Smooth muscle cell (in vitro differentiated cells): ENCODE measurements around the gene TMEM39B. TPM values are rescaled to one million over a fixed set of nuclear protein-coding genes. Genes with fewer than 3 reads are reported as not detected.
"Not testable (repeated sequence)": the region's sequence is repeated elsewhere in the genome, so short reads cannot be mapped to it uniquely, and the experiment has no call there.

Experiments
- DNase-seq: peaks from one replicate; lab custom pipeline; 2025; ENCODE audit not compliant: unreplicated experiment; lab: John Stamatoyannopoulos, UW
- H2AFZ ChIP-seq: fragments of 200-600 bp; sonication (generic); 2 replicates; pipeline ENCODE4 v1.6.0; 2016; ENCODE audit warnings: antibody characterized with exemption, low read depth, mild to moderate bottlenecking
- H3F3A ChIP-seq: fragments of 200-600 bp; sonication (generic); 2 replicates; pipeline ENCODE4 v1.6.0; 2017; ENCODE audit warnings: antibody characterized with exemption, low read depth
- H3K27ac ChIP-seq: fragments of 200-600 bp; sonication (generic); 2 replicates; pipeline ENCODE4 v1.5.1; 2016; ENCODE audit warnings: low read depth, mild to moderate bottlenecking
- H3K27me3 ChIP-seq: fragments of 200-600 bp; sonication (generic); 2 replicates; pipeline ENCODE4 v1.6.1; 2016; ENCODE audit warnings: low read depth, mild to moderate bottlenecking
- H3K36me3 ChIP-seq: fragments of 200-600 bp; sonication (generic); 2 replicates; pipeline ENCODE4 v1.5.1; 2016; ENCODE audit warnings: low read depth
- H3K4me1 ChIP-seq: fragments of 200-600 bp; sonication (generic); 2 replicates; pipeline ENCODE4 v1.5.1; 2016; ENCODE audit warnings: low read depth
- H3K4me2 ChIP-seq: fragments of 200-600 bp; sonication (generic); 2 replicates; pipeline ENCODE4 v1.6.0; 2016; ENCODE audit warnings: mild to moderate bottlenecking
- H3K4me3 ChIP-seq: fragments of 200-600 bp; sonication (generic); 2 replicates; pipeline ENCODE4 v1.5.1; 2016; ENCODE audit warnings: mild to moderate bottlenecking
- H3K79me2 ChIP-seq: fragments of 200-600 bp; sonication (generic); 2 replicates; pipeline ENCODE4 v1.6.0; 2016; ENCODE audit warnings: low read depth, mild to moderate bottlenecking
- H3K9ac ChIP-seq: fragments of 200-600 bp; sonication (generic); 2 replicates; pipeline ENCODE4 v1.6.0; 2016; ENCODE audit warnings: low read depth
- H3K9me3 ChIP-seq: fragments of 200-600 bp; sonication (generic); replicated peaks from 2 replicates; pipeline ENCODE4 v1.5.1; 2016; ENCODE audit warnings: low read depth
- H4K20me1 ChIP-seq: fragments of 200-600 bp; sonication (generic); 2 replicates; pipeline ENCODE4 v1.6.0; 2016; ENCODE audit warnings: low read depth
- WGBS: methylation state at CpG from one replicate; pipeline ENCODE4 v1.1.7; 2016; ENCODE audit warnings: low lambda C conversion rate; 5-methylcytosine and 5-hydroxymethylcytosine counted together
- polyA plus RNA-seq: library from polyadenylated mRNA; unstranded; fragments of >200 nt; fragmentation: Nextera tagmentation; extraction: Ambion mirVana; gene quantifications from 2 replicates; pipeline ENCODE4 v1.2.1, GENCODE V29; 2016
- total RNA-seq: library from RNA; depleted of rRNA; stranded (reverse); fragments of >200 nt; gene quantifications from 2 replicates; pipeline ENCODE4 v1.2.3, GENCODE V29; 2014
- TF ChIP-seq, protein P1 (sequence below): fragments of 200-600 bp; sonication (generic); IDR thresholded peaks from 2 replicates; pipeline ENCODE4 v1.5.1; 2017; ENCODE audit warnings: borderline replicate concordance, mild to moderate bottlenecking, antibody characterized with exemption; ENCODE audit not compliant: insufficient read depth, poor library complexity, severe bottlenecking

Gene TMEM39B
- total and polyA plus RNA-seq, 2 experiments from 2014 or later, result 7.5 to 9.4 TPM

DNA sequence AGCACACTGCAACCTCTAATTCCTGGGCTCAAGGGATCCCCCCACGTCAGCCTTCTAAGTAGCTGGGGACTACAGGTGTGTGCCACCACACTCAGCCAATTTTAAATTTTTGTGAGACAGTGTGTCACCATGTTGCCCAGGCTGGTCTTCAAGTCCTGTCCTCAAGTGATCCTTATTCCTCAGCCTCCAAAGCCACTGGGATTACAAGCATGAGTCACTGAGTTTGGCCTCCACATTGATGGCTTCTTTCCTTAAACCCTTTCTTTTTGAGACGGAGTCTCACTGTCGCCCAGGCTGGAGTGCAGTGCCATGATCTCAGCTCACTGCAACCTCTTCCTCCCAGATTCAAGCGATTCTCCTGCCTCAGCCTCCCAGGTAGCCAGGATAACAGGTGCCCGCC, 42.8 kb downstream of the TMEM39B start:
- H3K27ac ChIP-seq, result no peak overlapping the region
- no peaks in the 10 kb centered on the region for H3K4me1 ChIP-seq
- no peaks in the 10 kb centered on the region for H3K27me3 ChIP-seq
- H3K36me3 ChIP-seq, result no peaks in the 10 kb centered on the region
- H3K4me2 ChIP-seq, result no peak overlapping the region
- H3K9ac ChIP-seq, result no peak overlapping the region
- H3K4me3 ChIP-seq, result no peak overlapping the region
- peaks cover 100% of the 10 kb centered on the region for H3K79me2 ChIP-seq
- WGBS, result 74% methylated on average over 5 of the region's 5 CpGs
- H2AFZ ChIP-seq, result no peak overlapping the region
- H4K20me1 ChIP-seq, result peaks cover 97% of the 10 kb centered on the region
- no peaks in the 10 kb centered on the region for H3F3A ChIP-seq
- TF ChIP-seq, protein P1, sequence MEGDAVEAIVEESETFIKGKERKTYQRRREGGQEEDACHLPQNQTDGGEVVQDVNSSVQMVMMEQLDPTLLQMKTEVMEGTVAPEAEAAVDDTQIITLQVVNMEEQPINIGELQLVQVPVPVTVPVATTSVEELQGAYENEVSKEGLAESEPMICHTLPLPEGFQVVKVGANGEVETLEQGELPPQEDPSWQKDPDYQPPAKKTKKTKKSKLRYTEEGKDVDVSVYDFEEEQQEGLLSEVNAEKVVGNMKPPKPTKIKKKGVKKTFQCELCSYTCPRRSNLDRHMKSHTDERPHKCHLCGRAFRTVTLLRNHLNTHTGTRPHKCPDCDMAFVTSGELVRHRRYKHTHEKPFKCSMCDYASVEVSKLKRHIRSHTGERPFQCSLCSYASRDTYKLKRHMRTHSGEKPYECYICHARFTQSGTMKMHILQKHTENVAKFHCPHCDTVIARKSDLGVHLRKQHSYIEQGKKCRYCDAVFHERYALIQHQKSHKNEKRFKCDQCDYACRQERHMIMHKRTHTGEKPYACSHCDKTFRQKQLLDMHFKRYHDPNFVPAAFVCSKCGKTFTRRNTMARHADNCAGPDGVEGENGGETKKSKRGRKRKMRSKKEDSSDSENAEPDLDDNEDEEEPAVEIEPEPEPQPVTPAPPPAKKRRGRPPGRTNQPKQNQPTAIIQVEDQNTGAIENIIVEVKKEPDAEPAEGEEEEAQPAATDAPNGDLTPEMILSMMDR, result no peak
- DNase-seq, result no peak
- no peaks in the 10 kb centered on the region for H3K9me3 ChIP-seq

DNA sequence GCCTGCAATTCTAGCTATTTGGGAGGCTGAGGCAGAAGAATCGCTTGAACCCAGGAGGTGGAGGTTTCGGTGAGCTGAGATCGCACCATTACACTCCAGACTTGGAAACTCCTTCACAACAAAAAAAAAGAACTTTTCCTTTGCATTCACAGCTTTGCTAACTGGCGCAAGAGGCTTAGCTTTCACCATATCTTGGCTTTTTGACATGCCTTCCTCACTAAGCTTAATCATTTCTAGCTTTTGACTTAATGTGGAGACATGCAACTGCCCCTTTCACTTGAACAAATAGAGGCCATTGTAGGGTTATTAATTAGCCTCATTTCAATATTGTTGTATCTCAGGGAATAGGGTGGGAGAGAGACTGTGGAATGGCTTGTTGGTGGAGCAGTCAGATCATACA, 43.8 kb downstream of the TMEM39B start:
- peaks cover 100% of the 10 kb centered on the region for H3K79me2 ChIP-seq
- peak overlapping the region; percentile 35 for H3K4me2 ChIP-seq
- peak overlapping the region; percentile 45 for H3K27ac ChIP-seq
- no peaks in the 10 kb centered on the region for H3F3A ChIP-seq
- TF ChIP-seq, protein P1, result no peak
- no peaks in the 10 kb centered on the region for H3K36me3 ChIP-seq
- peaks cover 97% of the 10 kb centered on the region for H4K20me1 ChIP-seq
- DNase-seq, result no peak
- H3K4me3 ChIP-seq, result no peak overlapping the region
- no peak overlapping the region for H2AFZ ChIP-seq
- WGBS, result 95% methylated on average over 4 of the region's 4 CpGs
- no peaks in the 10 kb centered on the region for H3K4me1 ChIP-seq
- H3K9me3 ChIP-seq, result no peaks in the 10 kb centered on the region
- H3K27me3 ChIP-seq, result no peaks in the 10 kb centered on the region
- H3K9ac ChIP-seq, result no peak overlapping the region

DNA sequence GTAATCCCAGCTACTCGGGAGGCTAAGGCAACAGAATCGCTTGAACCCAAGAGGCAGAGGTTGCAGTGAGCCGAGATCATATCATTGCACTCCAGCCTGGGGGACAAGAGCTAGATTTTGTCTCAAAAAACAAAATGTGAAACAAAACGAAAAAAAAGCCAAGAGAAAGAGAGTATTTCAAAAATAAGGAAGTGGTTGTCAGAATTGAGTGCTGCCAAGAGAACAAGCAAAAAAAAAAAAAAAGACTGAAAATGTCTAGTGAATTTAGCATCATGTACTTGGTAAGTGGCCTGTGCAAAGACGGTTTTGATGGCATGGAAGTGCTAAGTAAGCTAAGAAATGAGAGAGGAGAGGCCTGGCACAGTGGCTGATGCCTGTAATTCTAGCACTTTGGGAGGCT, 49.4 kb downstream of the TMEM39B start:
- Histone ChIP-seq H3K27ac (peak overlapping the region; percentile 52), H3K9me3 (no peaks in the 10 kb centered on the region), H3K9ac (no peak overlapping the region), H3K27me3 (no peaks in the 10 kb centered on the region), H3K36me3 (no peaks in the 10 kb centered on the region), H3K4me2 (no peak overlapping the region), H4K20me1 (peaks cover 97% of the 10 kb centered on the region), H2AFZ (no peak overlapping the region), H3K79me2 (peaks cover 100% of the 10 kb centered on the region), H3K4me3 (no peak overlapping the region), H3K4me1 (peaks cover 5% of the 10 kb centered on the region), H3F3A (no peaks in the 10 kb centered on the region)
- WGBS, result 91% methylated on average over 5 of the region's 5 CpGs
- TF ChIP-seq, protein P1, result no peak
- no peak for DNase-seq

DNA sequence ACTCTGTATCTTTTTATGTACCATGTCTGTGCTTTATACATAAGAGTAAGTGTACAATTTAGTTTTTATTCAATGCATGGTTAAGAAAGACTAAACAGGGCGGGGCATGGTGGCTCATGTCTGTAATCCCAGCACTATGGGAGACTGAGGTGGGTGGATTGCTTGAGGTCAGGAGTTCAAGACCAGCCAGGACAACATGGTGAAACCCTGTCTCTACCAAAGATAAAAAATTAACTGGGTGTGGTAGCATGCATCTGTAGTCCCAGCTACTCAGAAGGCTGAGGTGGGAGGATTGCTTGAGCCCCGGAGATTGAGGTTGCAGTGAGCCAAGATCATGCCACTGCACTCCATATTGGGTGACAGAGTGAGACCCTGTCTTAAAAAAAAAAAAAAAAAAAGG, 50.6 kb downstream of the TMEM39B start:
- H2AFZ ChIP-seq, H3K27me3 ChIP-seq, H3K27ac ChIP-seq, H3K4me2 ChIP-seq, DNase-seq, H3K36me3 ChIP-seq, H3K9me3 ChIP-seq, H3F3A ChIP-seq, H3K9ac ChIP-seq, H3K4me1 ChIP-seq, H3K4me3 ChIP-seq: not testable (repeated sequence)
- peaks cover 96% of the 10 kb centered on the region for H4K20me1 ChIP-seq
- 98% methylated on average over 2 of the region's 2 CpGs for WGBS
- peaks cover 99% of the 10 kb centered on the region for H3K79me2 ChIP-seq
